Gastrocnemius medialis (tissue), 4 donors: ENCODE results near the gene PPP1R13L.

Source experiments
- CTCF ChIP-seq, 5 experiments: fragments of 450-650 bp in 3 of 5; fragments of 200-600 bp in 2 of 5; sonication (generic) in 2 of 5; IDR thresholded peaks in 4 of 5; conservative IDR thresholded peaks in 1 of 5; 1 replicate in 4 of 5; 2 replicates in 1 of 5; pipeline ENCODE4 v1.5.1; 2016 to 2019; ENCODE audit warnings: antibody characterized with exemption in 5 of 5, mild to moderate bottlenecking in 3 of 5, moderate library complexity in 3 of 5
- POLR2A ChIP-seq, 2 donors: fragments of 450-650 bp; IDR thresholded peaks; one replicate each; pipeline ENCODE4 v1.6.1; 2017; ENCODE audit warnings: antibody characterized with exemption in 2 of 2, mild to moderate bottlenecking in 2 of 2, moderate library complexity in 2 of 2

GRCh38 chr19:45417151-45417550 is 12.3 kb upstream of the PPP1R13L start:
- no peak for TF ChIP-seq CTCF (IDR thresholded peaks at IDR 0.05 in 4 of 5, conservative IDR thresholded peaks at IDR 0.05 in 1 of 5)
- TF ChIP-seq POLR2A (IDR thresholded peaks at IDR 0.05): no peak
